Cerebellar nuclear complex (tissue), 1 donor: Measurements from ENCODE around the gene TPR.

Experiments used
- DNase-seq, 2 experiments: peaks; one replicate each; lab custom pipeline; 2025; lab: John Stamatoyannopoulos, UW

TPR gene

GRCh38 chr1:186327331-186327730, 47.7 kb downstream of the TPR start:
- DNase-seq = no peak

DNA sequence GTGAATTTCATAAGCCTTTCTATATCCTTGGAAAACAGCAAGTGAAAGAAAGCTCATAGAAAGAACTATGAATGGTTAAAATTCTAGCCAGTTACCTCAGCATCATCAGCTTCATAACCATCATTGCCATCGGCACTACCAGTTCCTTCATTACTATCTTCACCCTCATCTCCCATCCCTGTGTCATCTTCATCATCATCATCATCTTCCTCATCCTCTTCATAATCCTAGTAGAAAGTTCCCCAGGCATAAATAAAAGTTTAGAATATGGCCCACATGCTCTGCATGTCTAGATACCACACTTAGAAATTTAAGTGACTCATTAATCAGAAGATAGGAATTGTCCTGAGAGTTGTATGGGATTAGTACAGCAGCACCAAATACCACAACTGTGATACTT, 49.0 kb downstream of the TPR start:
- no peak for DNase-seq

- no peak for DNase-seq
Observed at GRCh38 chr1:186325239-186325638, 49.8 kb downstream of the TPR start.

GRCh38 chr1:186323865-186324264, 51.2 kb downstream of the TPR start:
- DNase-seq = no peak

DNA sequence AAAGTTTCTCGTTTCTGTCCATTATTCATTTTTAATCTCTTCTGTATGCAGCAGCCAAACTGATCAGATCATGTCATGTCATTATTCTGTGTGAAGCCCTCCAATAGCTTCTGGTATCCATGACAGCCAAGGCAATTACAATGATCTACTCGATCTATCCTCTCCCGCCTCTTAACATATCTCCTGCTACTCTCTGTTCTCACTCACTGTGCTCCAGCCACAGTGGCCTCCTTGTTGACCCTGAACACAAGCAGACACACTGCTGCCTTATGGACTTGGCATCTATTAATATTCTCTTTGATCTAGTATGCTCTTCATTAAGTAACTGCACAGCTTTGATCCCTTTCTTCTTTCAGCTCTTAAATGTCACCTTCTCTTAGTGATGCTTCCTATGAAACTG, 59.5 kb downstream of the TPR start:
- DNase-seq = no peak

DNA sequence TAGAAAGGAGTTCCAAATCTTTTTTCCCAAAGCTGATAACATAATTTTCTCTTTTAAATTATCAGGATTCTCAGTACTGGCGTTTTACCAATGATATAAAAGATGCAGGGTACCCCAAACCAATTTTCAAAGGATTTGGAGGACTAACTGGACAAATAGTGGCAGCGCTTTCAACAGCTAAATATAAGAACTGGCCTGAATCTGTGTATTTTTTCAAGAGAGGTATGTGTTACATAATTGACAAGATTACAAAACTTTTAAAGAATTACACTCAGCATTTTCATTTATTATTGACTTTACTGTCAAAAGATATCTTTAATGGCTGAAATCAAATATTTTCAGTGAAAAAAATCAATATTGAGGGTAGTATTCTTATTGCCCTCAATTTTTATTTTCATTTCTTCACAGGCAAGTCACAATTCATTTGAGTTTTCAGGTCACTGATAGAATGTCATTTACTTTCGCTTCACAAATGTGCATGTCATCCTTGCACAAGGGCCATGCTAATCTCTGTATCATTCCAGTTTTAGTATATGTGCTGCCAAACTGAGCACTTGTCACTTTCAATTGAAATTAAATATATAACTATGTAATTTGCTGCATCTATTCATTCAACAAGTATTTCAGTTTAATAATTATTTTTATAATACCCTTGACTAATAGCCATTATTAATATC, 63.5 kb downstream of the TPR start:
- DNase-seq = no peak

DNA sequence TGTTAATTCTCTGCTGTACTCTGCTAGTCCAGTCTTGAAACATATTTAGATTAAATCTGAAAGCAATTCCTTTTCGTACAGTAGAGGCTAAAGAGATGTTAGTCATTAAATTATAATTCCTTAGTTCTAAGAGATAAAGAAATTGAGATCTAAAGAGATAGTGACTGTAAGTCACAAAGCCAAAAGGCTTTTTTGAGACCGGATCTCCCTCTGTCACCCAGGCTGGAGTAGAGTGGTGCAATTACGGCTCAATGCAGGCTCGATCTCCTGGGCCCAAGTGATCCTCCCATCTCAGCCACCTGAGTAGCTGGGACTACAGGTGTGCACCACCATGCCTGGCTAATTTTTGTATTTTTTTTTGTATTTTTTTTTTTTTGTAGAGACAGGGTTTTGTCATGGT, 64.7 kb downstream of the TPR start:
- no peak for DNase-seq

GRCh38 chr1:186308264-186309060, 66.6 kb downstream of the TPR start:
- DNase-seq = no peak

DNA sequence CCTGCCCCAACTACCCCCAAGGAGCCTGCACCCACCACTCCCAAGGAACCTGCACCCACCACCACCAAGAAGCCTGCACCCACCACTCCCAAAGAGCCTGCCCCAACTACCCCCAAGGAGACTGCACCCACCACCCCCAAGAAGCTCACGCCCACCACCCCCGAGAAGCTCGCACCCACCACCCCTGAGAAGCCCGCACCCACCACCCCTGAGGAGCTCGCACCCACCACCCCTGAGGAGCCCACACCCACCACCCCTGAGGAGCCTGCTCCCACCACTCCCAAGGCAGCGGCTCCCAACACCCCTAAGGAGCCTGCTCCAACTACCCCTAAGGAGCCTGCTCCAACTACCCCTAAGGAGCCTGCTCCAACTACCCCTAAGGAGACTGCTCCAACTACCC, 67.6 kb downstream of the TPR start:
- DNase-seq = no peak

- no peak for DNase-seq
Observed at GRCh38 chr1:186306533-186306932, 68.5 kb downstream of the TPR start.

DNA sequence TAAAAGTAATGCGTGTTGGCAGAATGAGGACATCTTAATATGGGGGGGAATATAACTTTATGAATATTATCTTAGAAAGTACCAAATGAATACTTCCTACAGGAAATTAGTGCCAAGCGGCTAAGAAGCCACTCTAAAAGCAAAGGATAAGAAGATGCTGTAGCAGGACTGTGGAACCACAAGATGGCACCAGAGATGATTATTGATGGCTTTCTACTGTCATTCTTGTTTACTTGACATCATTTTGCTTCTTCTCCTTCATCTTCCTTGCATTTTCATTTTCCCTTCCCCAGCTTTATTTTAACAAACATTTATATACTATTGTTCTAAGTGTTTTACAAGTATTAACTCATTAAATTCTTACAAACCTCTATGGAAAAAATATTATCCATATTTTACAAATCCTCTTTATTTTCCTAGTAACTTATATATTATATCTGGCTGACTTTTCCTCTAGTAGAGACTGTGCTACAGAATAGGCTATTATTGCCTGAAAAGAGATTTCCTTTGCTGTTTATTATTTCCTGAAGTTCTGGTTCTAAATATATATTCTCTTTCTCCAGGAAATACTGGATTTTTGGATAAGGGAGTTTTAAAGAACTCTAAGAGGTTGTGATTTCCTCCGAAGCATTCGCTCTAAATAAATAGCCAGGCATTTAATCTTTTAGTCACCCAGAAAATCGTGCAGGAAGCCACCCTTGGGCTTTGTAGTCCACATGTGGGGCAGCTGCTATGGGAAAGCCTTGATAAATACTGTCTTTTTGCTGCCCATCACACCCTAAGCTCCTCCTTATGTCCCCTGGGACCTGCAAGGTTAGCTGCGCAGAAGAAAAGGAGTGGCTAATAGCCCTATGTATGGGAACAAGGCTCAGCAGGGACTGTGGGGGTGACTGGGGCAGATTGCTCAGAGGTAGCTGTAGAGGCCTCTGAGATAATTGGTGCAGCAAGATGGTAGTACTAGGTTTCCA, 69.8 kb downstream of the TPR start:
- DNase-seq = no peak

GRCh38 chr1:186303911-186304310, 71.1 kb downstream of the TPR start:
- no peak for DNase-seq

GRCh38 chr1:186302381-186302920, 72.6 kb downstream of the TPR start:
- DNase-seq = no peak

- no peak for DNase-seq
Observed at GRCh38 chr1:186301448-186301847, 73.6 kb downstream of the TPR start.

GRCh38 chr1:186300056-186300455, 75.0 kb downstream of the TPR start:
- DNase-seq = no peak

- no peak for DNase-seq
Observed at GRCh38 chr1:186299570-186299969, 75.5 kb downstream of the TPR start.

DNA sequence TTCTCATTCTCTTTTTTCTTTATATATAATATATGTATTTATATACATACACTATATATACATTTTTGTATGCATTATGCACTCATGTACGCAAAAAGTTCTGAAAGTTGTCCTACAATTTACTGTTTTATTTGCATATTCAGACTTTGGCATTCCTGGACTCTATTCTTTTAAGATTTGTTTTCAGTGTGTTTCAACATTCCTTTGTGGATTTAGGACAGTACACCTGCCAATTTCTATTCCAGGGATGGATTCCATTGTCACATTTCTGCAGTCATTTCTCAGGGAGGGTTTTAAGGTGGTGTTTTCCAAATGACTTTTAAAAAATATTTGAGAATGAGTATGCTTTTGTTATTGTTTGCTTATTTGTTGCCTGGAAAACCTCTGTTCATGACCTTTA, 76.2 kb downstream of the TPR start:
- DNase-seq = no peak

DNA sequence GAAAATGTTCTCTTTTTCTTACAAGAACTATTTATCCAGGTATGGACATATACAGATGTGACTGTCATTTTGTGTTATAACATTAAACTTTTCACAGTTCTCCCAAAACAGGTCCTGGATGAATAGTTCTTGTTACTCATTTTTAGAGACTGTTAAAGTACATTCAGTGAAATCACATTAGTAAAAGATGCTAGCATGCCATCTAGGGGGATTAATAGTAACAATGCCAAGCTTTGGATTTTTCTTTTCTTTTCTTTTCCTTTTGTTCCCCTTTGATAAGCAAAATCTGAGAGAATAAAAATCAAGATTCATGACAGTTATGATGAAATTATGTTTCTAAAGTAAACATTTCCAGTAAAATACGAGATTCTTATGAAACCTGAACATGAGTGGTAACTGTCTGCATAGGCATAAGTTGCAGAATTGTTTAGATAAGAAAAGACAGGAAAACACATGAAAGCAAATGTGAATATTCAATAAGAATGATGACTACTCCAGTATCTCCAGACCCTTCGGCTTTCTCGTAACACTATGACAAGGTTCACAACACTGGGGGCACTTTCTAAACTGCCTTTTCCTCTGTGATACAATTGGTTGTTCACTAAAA, 77.5 kb downstream of the TPR start:
- no peak for DNase-seq

DNA sequence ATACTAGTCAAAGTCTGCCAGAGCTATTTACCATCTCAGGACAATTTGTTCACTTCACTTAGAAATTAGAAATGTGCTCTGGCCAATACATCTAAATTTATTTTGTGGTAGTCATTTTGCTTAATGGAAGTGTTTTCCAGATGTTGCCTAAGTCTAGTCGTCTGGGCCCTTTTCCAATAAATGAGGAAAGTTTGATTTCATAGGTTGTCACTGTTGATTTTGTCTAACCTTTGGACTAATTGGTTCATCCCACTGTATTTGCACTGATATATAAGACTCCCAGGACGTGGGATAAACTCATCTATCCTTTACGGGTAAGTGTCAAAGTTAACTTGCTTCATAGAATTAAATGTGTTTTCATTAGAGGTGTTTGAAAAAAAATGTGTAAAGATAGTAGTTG, 79.1 kb downstream of the TPR start, which contains the start of gene PRG4:
PRG4 (plus strand) TSS at position 300 of the 400 bp plus-strand sequence.
- no peak for DNase-seq

- DNase-seq = no peak
Observed at GRCh38 chr1:186292875-186293274, 82.2 kb downstream of the TPR start.

GRCh38 chr1:186291271-186291670, 83.8 kb downstream of the TPR start:
- no peak for DNase-seq
